ENCODE results near the gene GZMA. TPM values are rescaled to one million over a fixed set of nuclear protein-coding genes. Genes with fewer than 3 reads are reported as not detected.

Gene GZMA
- total RNA-seq, 1 experiment from 2014 or later: not detected

GRCh38 chr5:55146543-55147151 is 44.2 kb downstream of the GZMA start:
- Histone ChIP-seq H2BK20ac (ENCODE audit: low read depth, low read length, poor library complexity, severe bottlenecking) (no peak overlapping the region), H3K79me1 (ENCODE audit: insufficient read depth, low read depth, low read length, poor library complexity, severe bottlenecking) (no peaks in the 10 kb centered on the region), H4K5ac (ENCODE audit: insufficient read length, low read depth, low read length) (no peak overlapping the region), H3K23me2 (ENCODE audit: insufficient read length, low read depth, low read length, poor library complexity, severe bottlenecking) (no peaks in the 10 kb centered on the region), H3K14ac (ENCODE audit: insufficient read depth, low read length) (no peak overlapping the region), H3K4me1 (ENCODE audit: insufficient read depth, low read length) (no peaks in the 10 kb centered on the region), H3K4me2 (ENCODE audit: insufficient read depth, insufficient read length, low read length) (no peak overlapping the region), H2AFZ (ENCODE audit: low read length) (no peak overlapping the region), H2BK120ac (ENCODE audit: low read depth, low read length, poor library complexity, severe bottlenecking) (no peak overlapping the region), H3K23ac (ENCODE audit: insufficient read length, low read depth, low read length) (no peak overlapping the region), H3K9me3 (ENCODE audit: control insufficient read depth, low read depth, low read length) (no peaks in the 10 kb centered on the region), H2BK15ac (ENCODE audit: low read depth, low read length) (no peak overlapping the region), H3K18ac (ENCODE audit: insufficient read length, low read depth, low read length) (no peak overlapping the region), H2AK5ac (ENCODE audit: insufficient read length, low read length) (no peak overlapping the region), H3T11ph (ENCODE audit: low read length) (no peak overlapping the region), H4K20me1 (ENCODE audit: control insufficient read depth, insufficient read depth, insufficient read length) (no peaks in the 10 kb centered on the region), H2BK12ac (ENCODE audit: insufficient read length, low read depth, low read length) (no peak overlapping the region), H3K27ac (ENCODE audit: insufficient read length, low read depth, low read length) (no peak overlapping the region), H2BK5ac (ENCODE audit: insufficient read length, low read length) (no peak overlapping the region), H3K79me2 (ENCODE audit: insufficient read depth, low read length) (no peaks in the 10 kb centered on the region), H3K4ac (ENCODE audit: low read depth, low read length) (no peak overlapping the region), H3K27me3 (ENCODE audit: insufficient read depth, low read length) (no peaks in the 10 kb centered on the region), H3K56ac (ENCODE audit: insufficient read length, low read depth, low read length) (no peak overlapping the region), H4K8ac (replicated peaks; ENCODE audit: insufficient read length, low read depth, low read length) (no peak overlapping the region), H3K9ac (ENCODE audit: extremely low read depth, insufficient read length, low read length) (no peak overlapping the region), H4K91ac (ENCODE audit: insufficient read length, low read depth, low read length) (no peak overlapping the region)
- H3K9me3 Mint-ChIP-seq: no peaks in the 10 kb centered on the region; a peak in 1 of 5 replicates
- peak; percentile 91 for DNase-seq
- H3K36me3 Mint-ChIP-seq (ENCODE audit: insufficient read depth in 1 of 3, low read depth in 3 of 3): no peaks in the 10 kb centered on the region
- peaks cover 1% of the 10 kb centered on the region; the same call in 1 of the 2 replicates for H3K27me3 Mint-ChIP-seq (ENCODE audit: low read depth)
- H3K27ac Mint-ChIP-seq: no peak overlapping the region; a peak in 1 of 7 replicates
- peaks cover 2 to 4% of the 10 kb centered on the region in 2 experiments; a peak in 2 of 4 replicates for H3K4me1 Mint-ChIP-seq
- peak; percentile 98 for TF ChIP-seq CTCF (conservative IDR thresholded peaks at IDR 0.05)
- H3K4me3 Mint-ChIP-seq: no peak overlapping the region
- WGBS (ENCODE audit: extremely low coverage, insufficient read length, low lambda C conversion rate): no CpG with 5 or more reads among the region's 11 CpGs
